Keratinocyte (primary cell): ENCODE data around the gene BLTP3A. TPM values are rescaled to one million over a fixed set of nuclear protein-coding genes. Genes with fewer than 3 reads are reported as not detected.

Source experiments
- DNase-seq: peaks from one replicate; pipeline ENCODE4 v3.0.0-alpha.2; 2011; ENCODE audit warnings: low read depth, missing footprints, low spot score
- FAIRE-seq: peaks from 2 replicates; lab custom pipeline; 2011; peaks lifted over from hg19 to GRCh38; lab: Jason Lieb, UNC
- H2AFZ ChIP-seq: 2 replicates; pipeline ENCODE4 v1.6.0; 2012; ENCODE audit warnings: low read length, control low read depth, inconsistent platforms; ENCODE audit not compliant: control insufficient read depth
- H3K27ac ChIP-seq: 2 replicates; pipeline ENCODE4 v1.5.1; 2011; ENCODE audit warnings: low read length; ENCODE audit not compliant: control insufficient read depth, insufficient read depth
- H3K27me3 ChIP-seq: 3 replicates; pipeline ENCODE4 v1.6.0; 2011; ENCODE audit warnings: low read length; ENCODE audit not compliant: control insufficient read depth, insufficient read depth; ENCODE audit errors: extremely low read depth
- H3K36me3 ChIP-seq, 2 experiments: 2 replicates in 1 of 2; 3 replicates in 1 of 2; pipeline ENCODE4 v1.5.1; 2011; ENCODE audit warnings: low read length in 2 of 2, mild to moderate bottlenecking in 1 of 2; ENCODE audit not compliant: control insufficient read depth in 2 of 2, insufficient read depth in 2 of 2; ENCODE audit errors: extremely low read depth in 1 of 2
- H3K4me1 ChIP-seq: 3 replicates; pipeline ENCODE4 v1.5.1; 2011; ENCODE audit warnings: low read length; ENCODE audit not compliant: control insufficient read depth, insufficient read depth; ENCODE audit errors: extremely low read depth
- H3K4me2 ChIP-seq: 3 replicates; pipeline ENCODE4 v1.6.0; 2011; ENCODE audit warnings: low read depth, low read length; ENCODE audit not compliant: control insufficient read depth, insufficient read depth; ENCODE audit errors: extremely low read depth
- H3K4me3 ChIP-seq, 3 experiments: fragments of 200-600 bp in 1 of 3; sonication (generic) in 1 of 3; 2 replicates in 2 of 3; 3 replicates in 1 of 3; pipeline ENCODE4 v1.5.1; 2011 to 2016; ENCODE audit warnings: low read length in 3 of 3, mild to moderate bottlenecking in 3 of 3, control low read depth in 2 of 3, inconsistent platforms in 1 of 3, low read depth in 1 of 3, mixed read lengths in 1 of 3, mixed run types in 1 of 3, moderate library complexity in 1 of 3; ENCODE audit not compliant: control insufficient read depth in 2 of 3, insufficient read depth in 2 of 3; ENCODE audit errors: extremely low read depth in 1 of 3
- H3K79me2 ChIP-seq: 2 replicates; pipeline ENCODE4 v1.6.0; 2012; ENCODE audit warnings: low read length; ENCODE audit not compliant: control insufficient read depth, insufficient read depth
- H3K9ac ChIP-seq: 3 replicates; pipeline ENCODE4 v1.6.0; 2011; ENCODE audit warnings: low read length; ENCODE audit not compliant: control insufficient read depth, insufficient read depth; ENCODE audit errors: extremely low read depth
- H3K9me1 ChIP-seq: 3 replicates; pipeline ENCODE4 v1.6.0; 2011; ENCODE audit warnings: low read length; ENCODE audit not compliant: control insufficient read depth, insufficient read depth; ENCODE audit errors: extremely low read depth
- H3K9me3 ChIP-seq: 2 replicates; pipeline ENCODE4 v1.5.1; 2012; ENCODE audit warnings: low read depth, low read length; ENCODE audit not compliant: control insufficient read depth
- H4K20me1 ChIP-seq: 3 replicates; pipeline ENCODE4 v1.6.0; 2011; ENCODE audit warnings: low read length; ENCODE audit not compliant: control insufficient read depth, insufficient read depth; ENCODE audit errors: extremely low read depth
- CTCF ChIP-seq, 3 experiments: IDR thresholded peaks in 1 of 3; conservative IDR thresholded peaks in 1 of 3; optimal IDR thresholded peaks in 1 of 3; 2 replicates in 2 of 3; 3 replicates in 1 of 3; pipeline versions ENCODE3 to v1.5.1; 2011; ENCODE audit warnings: low read length in 3 of 3, mild to moderate bottlenecking in 3 of 3, moderate library complexity in 2 of 3, control low read depth in 1 of 3, inconsistent platforms in 1 of 3; ENCODE audit not compliant: insufficient read depth in 2 of 3; ENCODE audit errors: extremely low read depth in 1 of 3
- EZH2 ChIP-seq: IDR thresholded peaks from one replicate; pipeline ENCODE4 v1.6.1; 2012; ENCODE audit warnings: inconsistent platforms, mild to moderate bottlenecking, low read length, moderate library complexity
- dilution Hi-C: fragments of 300-500 bp; cut with MboI; formaldehyde crosslinking; loops from one replicate; pipeline ENCODE4 v1.7.0; 2020; ENCODE audit warnings: low sequenced_read_pairs; ENCODE audit not compliant: extremely low pct_ligation_motif_present
- polyA plus RNA-seq, 5 experiments: library from polyadenylated mRNA; depleted of rRNA in 3 of 5; stranded (reverse) in 3 of 5; stranded (forward) in 1 of 5; unstranded in 1 of 5; fragments of >200 nt; gene quantifications; 1 replicate in 1 of 5; 2 replicates in 3 of 5; 3 replicates in 1 of 5; pipeline versions ENCODE4 v1.2.1 to v1.2.3, GENCODE V29; 2011 to 2012; ENCODE audit warnings: missing spikeins in 2 of 5, low read depth in 1 of 5, low replicate concordance in 1 of 5
- small RNA-seq, 3 experiments: library from RNA; depleted of rRNA; stranded (forward); fragments of <200 nt; gene quantifications; one replicate each; pipeline ENCODE3, GENCODE V24; 2012; ENCODE audit warnings: low read depth in 3 of 3, low replicate concordance in 1 of 3; ENCODE audit not compliant: insufficient read length in 3 of 3

Gene BLTP3A
- polyA plus RNA-seq, 1 donor (not counting 4 experiments of a cell fraction or from before 2014, with no cell fraction given): 4.9 TPM

GRCh38 chr6:34837528-34837927, 45.6 kb downstream of the BLTP3A start:
- H3K4me1 ChIP-seq: peaks cover 9% of the 10 kb centered on the region
- H3K27me3 ChIP-seq: no peaks in the 10 kb centered on the region
- H4K20me1 ChIP-seq: no peaks in the 10 kb centered on the region
- TF ChIP-seq EZH2 (no peak), CTCF (optimal IDR thresholded peaks at IDR 0.05 in 1 of 3, IDR thresholded peaks at IDR 0.05 in 1 of 3, conservative IDR thresholded peaks at IDR 0.05 in 1 of 3; ENCODE audit: extremely low read depth in 1 of 3, insufficient read depth in 2 of 3, low read length in 3 of 3) (no peak)
- no peak overlapping the region for H3K4me2 ChIP-seq
- dilution Hi-C loops: no loop called here
- DNase-seq (no peak), FAIRE-seq (no peak)
- H3K9ac ChIP-seq: no peak overlapping the region
- H3K9me3 ChIP-seq: no peaks in the 10 kb centered on the region
- H3K36me3 ChIP-seq: peaks cover 3 to 4% of the 10 kb centered on the region in 2 experiments
- H3K4me3 ChIP-seq: no peak overlapping the region
- no peaks in the 10 kb centered on the region for H3K9me1 ChIP-seq
- no peaks in the 10 kb centered on the region for H3K79me2 ChIP-seq
- no peak overlapping the region for H2AFZ ChIP-seq
- H3K27ac ChIP-seq: no peak overlapping the region

GRCh38 chr6:34839666-34840352, 47.9 kb downstream of the BLTP3A start:
- Histone ChIP-seq H3K36me3 (peaks cover 3 to 4% of the 10 kb centered on the region in 2 experiments), H4K20me1 (no peaks in the 10 kb centered on the region), H3K27me3 (no peaks in the 10 kb centered on the region), H3K79me2 (no peaks in the 10 kb centered on the region), H2AFZ (no peak overlapping the region), H3K4me1 (peaks cover 6% of the 10 kb centered on the region), H3K4me2 (no peak overlapping the region), H3K4me3 (no peak overlapping the region), H3K9me3 (no peaks in the 10 kb centered on the region), H3K9me1 (no peaks in the 10 kb centered on the region), H3K9ac (no peak overlapping the region), H3K27ac (no peak overlapping the region)
- no peak for DNase-seq
- dilution Hi-C loops: no loop called here
- no peak for FAIRE-seq
- no peak for TF ChIP-seq CTCF (optimal IDR thresholded peaks at IDR 0.05 in 1 of 3, IDR thresholded peaks at IDR 0.05 in 1 of 3, conservative IDR thresholded peaks at IDR 0.05 in 1 of 3; ENCODE audit: extremely low read depth in 1 of 3, insufficient read depth in 2 of 3, low read length in 3 of 3)
- no peak for TF ChIP-seq EZH2

Small RNA genes lying within 50 kb of the gene (small RNA-seq; reads per million reads assigned to genes)
- 0 reads per million in 3 experiments for gene RF00019

Other genes with a start within 250 kb of the BLTP3A start
- gene SPDEF, start 235.8 kb upstream of the BLTP3A start, polyA plus RNA-seq: 0.03 to 0.04 TPM in 2 of 3 replicates, not detected in the other
- gene ILRUN, start 95.3 kb upstream of the BLTP3A start, polyA plus RNA-seq: 54.2 to 64.1 TPM (median 56.4 TPM) in 3 replicates
- 127 to 216 TPM (median 185 TPM) in 3 replicates for gene SNRPC, start 34.6 kb upstream of the BLTP3A start, polyA plus RNA-seq
- gene TAF11, start 96.0 kb downstream of the BLTP3A start, polyA plus RNA-seq: 21.4 to 31.5 TPM (median 24.2 TPM) in 3 replicates
- gene ANKS1A, start 97.2 kb downstream of the BLTP3A start, polyA plus RNA-seq: 6.8 to 8.6 TPM (median 8.3 TPM) in 3 replicates